Peyer's patch (tissue), 4 donors: ENCODE data around the gene KRT72.

ENCODE experiments used
- CTCF ChIP-seq, 6 experiments: fragments of 450-650 bp in 4 of 6; fragments of 200-600 bp in 2 of 6; sonication (generic) in 1 of 6; IDR thresholded peaks; one replicate each; pipeline ENCODE4 v1.5.1; 2017 to 2019; ENCODE audit warnings: antibody characterized with exemption in 6 of 6, mild to moderate bottlenecking in 3 of 6, moderate library complexity in 1 of 6
- POLR2A ChIP-seq, 2 donors: fragments of 450-650 bp; IDR thresholded peaks; one replicate each; pipeline ENCODE4 v1.5.1; 2017; ENCODE audit warnings: antibody characterized with exemption in 2 of 2, mild to moderate bottlenecking in 2 of 2, moderate library complexity in 2 of 2

GRCh38 chr12:52543985-52544883, 57.0 kb downstream of the KRT72 start:
- no peak for TF ChIP-seq CTCF (IDR thresholded peaks at IDR 0.05)
- no peak for TF ChIP-seq POLR2A (IDR thresholded peaks at IDR 0.05)
